GM12892 (cell line): Measurements from ENCODE around the gene FKRP.

Source experiments
- POLR2A ChIP-seq: IDR thresholded peaks from 2 replicates; pipeline ENCODE4 v1.6.1; 2011; ENCODE audit warnings: low read depth, low read length, control low read depth
- POLR2AphosphoS5 ChIP-seq: IDR thresholded peaks from 2 replicates; pipeline ENCODE4 v1.6.1; 2011; ENCODE audit warnings: low read depth, low read length, control low read depth
- TAF1 ChIP-seq: IDR thresholded peaks from 2 replicates; pipeline ENCODE4 v1.6.1; 2011; ENCODE audit warnings: low read depth, mild to moderate bottlenecking, control low read depth, low read length, borderline replicate concordance

DNA sequence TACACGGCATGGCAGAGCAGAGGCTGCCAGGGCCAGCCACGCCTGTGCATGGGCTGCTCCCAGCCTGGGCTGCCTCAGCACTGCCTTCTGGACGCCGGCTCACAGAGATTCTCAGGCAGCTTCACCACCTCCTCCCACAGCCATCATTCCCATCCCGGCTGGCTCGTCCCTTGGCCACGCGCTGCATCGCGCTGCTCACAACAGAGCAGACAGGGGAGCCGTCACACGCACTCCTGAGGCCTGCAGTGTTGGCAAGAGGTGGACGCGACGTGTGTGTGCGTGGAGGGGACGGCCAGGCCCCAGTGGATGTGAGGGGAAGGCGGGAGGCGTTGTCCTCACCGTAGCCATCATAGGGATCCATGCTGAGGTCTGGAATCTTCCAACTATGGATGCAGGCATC, 21.4 kb upstream of the FKRP start:
- TF ChIP-seq POLR2A = peak; percentile 27; the same call in 1 of the 2 replicates
- no peak for TF ChIP-seq POLR2AphosphoS5
- TF ChIP-seq TAF1 = no peak
